BJ (cell line): ENCODE results near the gene MGAT4A. TPM values are rescaled to one million over a fixed set of nuclear protein-coding genes. Genes with fewer than 3 reads are reported as not detected.
A peak's percentile ranks its signal among the peaks of the same experiment; 100 is the strongest.
"Not testable (repeated sequence)": the region's sequence is repeated elsewhere in the genome, so short reads cannot be mapped to it uniquely, and the experiment has no call there.

Source experiments
- CTCF ChIA-PET: fragments of 350-600 bp; formaldehyde crosslinking; extraction: SDS; loops from one replicate; lab custom pipeline; 2021; ENCODE audit warnings: antibody characterized with exemption, inconsistent platforms; lab: Yijun Ruan, JAX
- POLR2A ChIA-PET: fragments of 300-600 bp; sonication (Branson Sonifier 250); formaldehyde crosslinking; extraction: SDS; loops from one replicate; lab custom pipeline; 2021; ENCODE audit warnings: antibody characterized with exemption; lab: Charles Lee
- DNase-seq: peaks from one replicate; pipeline ENCODE4 v3.0.0-alpha.2; 2011; ENCODE audit warnings: low read depth
- H3K27me3 ChIP-seq: 2 replicates; pipeline ENCODE4 v1.6.0; 2011; ENCODE audit warnings: low read length; ENCODE audit not compliant: control insufficient read depth, insufficient read depth
- H3K36me3 ChIP-seq: 2 replicates; pipeline ENCODE4 v1.5.1; 2011; ENCODE audit warnings: low read length; ENCODE audit not compliant: control insufficient read depth, insufficient read depth
- H3K4me3 ChIP-seq: 2 replicates; pipeline ENCODE4 v1.5.1; 2011; ENCODE audit warnings: low read depth, mild to moderate bottlenecking, control low read depth, low read length
- CTCF ChIP-seq: IDR thresholded peaks from 2 replicates; pipeline ENCODE4 v1.5.1; 2011; ENCODE audit warnings: low read depth, mild to moderate bottlenecking, control low read depth, inconsistent platforms, low read length, moderate library complexity; ENCODE audit not compliant: insufficient read depth
- polyA plus RNA-seq: library from polyadenylated mRNA; depleted of rRNA; stranded (reverse); fragments of >200 nt; gene quantifications from 2 replicates; pipeline ENCODE4 v1.2.3, GENCODE V29; 2011

MGAT4A gene
- polyA plus RNA-seq, 1 experiment = not detected

GRCh38 chr2:98606431-98606830 lies 124.5 kb downstream of the MGAT4A start:
- POLR2A ChIA-PET = no interaction called here
- CTCF ChIA-PET = no interaction called here
- no peak for TF ChIP-seq CTCF

GRCh38 chr2:98605076-98605475 lies 125.9 kb downstream of the MGAT4A start:
- Histone ChIP-seq H3K36me3 (peaks cover 6% of the 10 kb centered on the region), H3K4me3 (no peak overlapping the region), H3K27me3 (no peaks in the 10 kb centered on the region)
- DNase-seq = no peak
- CTCF ChIA-PET = interaction anchor here (1.1 to 1.3 kb wide), 2 partner anchors 44 to 192 kb away, joined by 3 to 4 read pairs; no protein-coding TSS in a partner anchor
- POLR2A ChIA-PET = no interaction called here
- TF ChIP-seq CTCF = no peak

More at GRCh38 chr2:98606431-98606830, 124.5 kb downstream of the MGAT4A start:
- Histone ChIP-seq H3K27me3 (no peaks in the 10 kb centered on the region), H3K4me3 (no peak overlapping the region), H3K36me3 (peaks cover 8% of the 10 kb centered on the region)
- no peak for DNase-seq

GRCh38 chr2:98604547-98604946 lies 126.4 kb downstream of the MGAT4A start:
- POLR2A ChIA-PET = no interaction called here
- Histone ChIP-seq H3K4me3 (no peak overlapping the region), H3K27me3 (no peaks in the 10 kb centered on the region), H3K36me3 (peaks cover 6% of the 10 kb centered on the region)
- no peak for TF ChIP-seq CTCF
- no peak for DNase-seq
- CTCF ChIA-PET = interaction anchor here (1.1 to 1.3 kb wide), 2 partner anchors 45 to 192 kb away, joined by 3 to 4 read pairs; no protein-coding TSS in a partner anchor

- CTCF ChIA-PET = interaction anchor here (0.9 to 1.5 kb wide), 4 partner anchors 32 to 86 kb away, joined by 3 to 4 read pairs (median 3); no protein-coding TSS in a partner anchor
- peak; percentile 69 for TF ChIP-seq CTCF
- no peak for DNase-seq
Observed at GRCh38 chr2:98601532-98602132, 129.3 kb downstream of the MGAT4A start.

GRCh38 chr2:98598781-98599428 lies 132.0 kb downstream of the MGAT4A start:
- Histone ChIP-seq H3K4me3 (no peak overlapping the region), H3K27me3 (no peaks in the 10 kb centered on the region), H3K36me3 (peaks cover 6% of the 10 kb centered on the region)
- TF ChIP-seq CTCF = no peak
- ChIA-PET CTCF (interaction anchor here (1.5 kb wide), 1 partner anchor 186 kb away, joined by 6 read pairs; no protein-coding TSS in a partner anchor), POLR2A (no interaction called here)
- DNase-seq = no peak

More at GRCh38 chr2:98601532-98602132, 129.3 kb downstream of the MGAT4A start:
- POLR2A ChIA-PET = no interaction called here
- Histone ChIP-seq H3K27me3 (no peaks in the 10 kb centered on the region), H3K4me3 (no peak overlapping the region), H3K36me3 (peaks cover 6% of the 10 kb centered on the region)

GRCh38 chr2:98594665-98595064 lies 136.3 kb downstream of the MGAT4A start:
- H3K4me3 ChIP-seq, POLR2A ChIA-PET, CTCF ChIA-PET, DNase-seq, H3K27me3 ChIP-seq, H3K36me3 ChIP-seq: not testable (repeated sequence)
